HG03558 (cell line): Measurements from ENCODE around the gene AGAP3.

Source experiments
- ATAC-seq: cut with Tn5 transposase; IDR thresholded peaks from one replicate; pipeline ENCODE4 v1.9.1; 2021; ENCODE audit warnings: moderate number of reproducible peaks; ENCODE audit not compliant: unreplicated experiment; ENCODE audit errors: extremely low read depth

The AGAP3 gene

DNA sequence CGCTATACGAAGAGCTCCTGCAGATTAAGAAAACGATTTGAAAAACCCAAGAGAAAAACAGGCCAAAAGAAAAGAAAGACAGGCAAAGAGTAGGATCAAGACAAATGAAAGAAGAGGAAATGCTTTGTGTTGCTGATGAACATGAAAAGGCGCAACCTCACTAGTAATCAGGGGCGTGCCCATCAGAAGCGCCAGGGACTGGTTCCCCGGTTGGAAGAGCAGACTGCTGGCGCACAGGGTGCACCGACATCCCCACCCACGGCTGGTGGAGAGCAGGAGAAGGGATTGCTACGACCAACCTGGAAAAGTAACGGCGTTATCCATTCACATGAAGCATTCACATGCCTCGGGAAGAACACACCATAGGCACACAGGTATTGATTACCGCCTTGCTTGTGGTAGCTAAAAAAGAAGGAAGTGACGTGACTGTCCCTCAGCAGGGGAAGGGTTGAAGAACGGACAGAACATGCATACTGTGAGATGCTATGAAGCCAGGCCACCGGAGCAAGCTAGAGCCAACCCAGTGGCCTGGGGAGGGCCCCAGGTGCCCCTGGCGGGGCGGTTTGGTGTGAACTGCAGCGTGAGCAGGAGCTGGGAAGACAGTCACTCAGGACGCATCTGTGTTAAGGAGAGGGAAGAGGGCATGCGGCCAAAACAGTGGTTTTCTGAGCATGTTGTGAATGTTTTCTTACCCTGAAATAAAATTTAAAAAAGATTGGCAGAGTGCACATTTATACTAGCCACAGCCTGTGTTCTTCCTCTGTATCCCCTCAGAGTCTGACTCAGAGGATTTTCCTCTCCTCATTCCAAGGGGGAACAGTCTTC, 18.3 kb downstream of the AGAP3 start:
- ATAC-seq: no peak

DNA sequence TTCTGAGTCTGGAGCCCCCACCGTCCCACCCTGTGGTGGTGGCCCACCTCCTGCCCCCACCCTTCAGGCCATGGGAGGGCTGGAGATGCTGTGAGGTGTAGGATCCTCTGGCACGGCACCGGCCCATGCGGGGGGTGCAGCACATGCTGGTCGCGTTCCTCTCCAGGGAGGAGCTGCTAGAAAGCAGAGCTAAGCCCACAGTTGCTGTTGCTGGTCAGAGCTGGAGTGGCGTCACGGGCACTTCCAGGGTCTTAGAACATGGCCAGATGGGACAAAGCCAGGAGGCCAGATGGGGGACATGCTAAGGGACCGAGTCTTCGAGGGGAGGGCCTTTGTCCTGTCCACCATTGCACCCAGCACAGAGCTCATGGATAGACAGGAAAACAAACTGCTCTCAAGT, 21.6 kb downstream of the AGAP3 start:
- ATAC-seq: no peak

DNA sequence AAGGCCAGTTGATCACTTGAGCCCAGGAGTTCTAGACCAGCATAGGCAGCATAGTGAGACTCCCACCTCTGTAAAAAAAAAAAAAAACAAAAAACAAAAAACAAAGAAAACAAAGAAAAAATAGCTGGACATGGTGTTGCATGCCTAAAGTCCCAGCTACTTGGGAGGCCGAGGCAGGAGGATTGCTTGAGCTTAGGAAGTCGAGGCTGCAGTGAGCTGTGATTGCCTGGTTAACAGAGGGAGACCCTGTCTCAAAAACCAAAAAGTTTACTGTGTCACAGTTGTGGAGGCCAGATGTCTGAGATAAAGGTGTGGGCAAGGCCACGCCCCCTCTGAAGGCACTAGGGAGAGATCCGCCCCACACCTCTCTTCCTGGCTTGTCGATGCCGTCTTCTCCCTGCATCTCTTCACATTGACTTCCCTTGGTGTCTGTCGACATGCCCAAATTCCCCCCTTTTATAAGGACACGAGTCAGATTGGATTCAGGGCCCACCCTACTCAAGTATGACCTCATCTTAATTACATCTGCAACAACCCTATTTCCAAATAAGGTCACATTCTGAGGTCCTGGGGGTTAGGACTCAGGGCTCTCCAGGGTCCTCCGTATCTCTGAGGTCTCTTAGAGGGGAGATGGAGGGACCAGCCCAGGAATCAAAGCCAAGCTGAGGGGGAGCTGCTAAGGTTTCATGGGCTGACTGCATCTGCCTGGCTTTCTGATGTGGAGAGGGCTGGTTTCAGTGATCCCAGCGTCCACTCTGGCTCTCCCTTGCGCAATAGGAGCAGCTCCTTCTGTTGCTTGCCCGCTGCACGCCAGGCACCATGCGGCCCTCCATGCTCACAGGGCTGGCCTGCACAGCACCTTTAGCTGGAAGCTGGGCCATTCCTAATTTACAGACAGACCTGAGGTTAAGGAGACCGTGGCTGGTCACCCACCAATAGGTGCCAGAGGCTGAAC, 23.1 kb downstream of the AGAP3 start:
- no peak for ATAC-seq

- ATAC-seq: no peak
These were observed 24.1 kb downstream of the AGAP3 start for GRCh38 chr7:151110236-151110940.

DNA sequence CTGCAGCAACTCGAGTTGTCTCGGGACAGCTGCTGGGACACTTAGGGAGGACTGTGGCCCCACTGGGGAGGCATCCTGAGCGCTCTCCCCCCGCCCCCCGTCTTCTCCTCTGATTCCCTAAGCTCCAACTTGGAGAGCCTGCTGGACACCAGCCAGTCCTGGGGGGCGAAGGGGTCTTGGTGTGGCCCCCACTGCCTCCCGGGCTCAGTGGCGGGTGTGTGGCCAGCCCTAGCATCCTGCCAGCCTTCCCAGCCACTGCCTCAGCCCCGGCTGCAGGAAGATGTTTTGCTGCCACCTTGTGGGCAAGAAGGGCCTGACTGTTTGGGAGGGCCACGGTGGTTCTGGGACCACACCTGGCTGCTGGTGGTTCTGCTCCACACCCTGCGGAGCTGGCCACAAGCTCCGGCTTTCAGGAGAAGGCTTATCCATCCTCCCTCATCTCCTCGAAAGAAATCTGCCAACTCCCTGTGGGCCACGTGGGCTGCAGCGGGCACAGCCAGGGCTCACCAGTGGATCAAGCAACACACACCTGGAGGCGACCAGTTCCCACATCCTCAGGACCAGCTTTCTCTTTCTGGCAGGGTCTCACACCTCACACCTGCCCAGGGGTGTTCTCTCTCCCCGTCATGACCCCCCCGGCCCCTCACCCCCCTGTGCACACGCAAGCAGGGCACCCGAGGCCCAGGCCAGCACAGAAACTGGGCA, 24.8 kb downstream of the AGAP3 start:
- ATAC-seq: no peak

- no peak for ATAC-seq
These were observed 27.3 kb downstream of the AGAP3 start for GRCh38 chr7:151113344-151114150.

DNA sequence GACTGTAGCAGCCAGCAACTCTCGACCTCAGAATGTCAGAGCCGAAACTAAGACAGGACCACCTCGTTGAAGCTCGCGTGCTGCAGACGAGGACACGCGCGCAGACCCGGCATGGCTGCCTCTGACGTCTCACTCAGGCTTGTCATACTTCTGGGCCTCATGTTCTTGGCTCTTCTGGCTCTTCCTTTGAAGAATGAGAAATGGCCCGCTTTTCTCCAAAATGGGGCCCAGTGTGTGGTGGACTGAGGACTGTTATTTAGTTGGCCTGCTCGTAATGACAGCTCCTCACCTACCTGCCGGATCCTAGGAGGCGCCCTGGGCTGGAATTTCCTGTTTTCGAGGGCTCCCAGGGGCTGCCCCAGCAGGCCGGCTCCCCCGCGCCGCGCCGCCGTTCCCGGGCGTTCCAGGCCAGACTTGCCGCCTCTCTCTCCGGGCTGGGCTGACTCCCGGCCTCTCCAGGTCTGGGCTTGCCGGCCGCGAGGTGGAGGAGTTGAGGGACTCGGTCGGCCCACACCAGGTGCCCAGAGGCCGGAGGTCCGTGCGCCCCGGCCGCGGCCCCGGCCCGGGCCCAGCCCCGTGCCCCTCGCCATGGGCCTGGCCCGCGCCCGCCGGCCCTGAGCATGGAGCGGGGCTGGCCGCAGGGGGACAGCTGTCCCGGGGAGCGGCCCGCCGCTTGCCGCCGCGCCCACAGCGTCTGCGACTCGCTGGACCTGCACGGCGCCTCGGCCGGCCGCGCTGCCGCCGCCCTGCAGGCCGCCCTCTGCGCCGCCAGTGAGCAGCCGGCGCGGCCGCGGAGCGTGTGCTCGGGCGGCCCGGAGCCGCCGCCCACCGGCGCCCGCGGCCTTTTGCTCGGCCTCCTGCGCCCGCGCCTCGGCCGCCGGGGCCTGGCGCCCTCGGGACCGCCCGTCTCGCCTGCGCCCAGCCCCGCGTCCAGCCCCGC, 28.1 kb downstream of the AGAP3 start:
- no peak for ATAC-seq

DNA sequence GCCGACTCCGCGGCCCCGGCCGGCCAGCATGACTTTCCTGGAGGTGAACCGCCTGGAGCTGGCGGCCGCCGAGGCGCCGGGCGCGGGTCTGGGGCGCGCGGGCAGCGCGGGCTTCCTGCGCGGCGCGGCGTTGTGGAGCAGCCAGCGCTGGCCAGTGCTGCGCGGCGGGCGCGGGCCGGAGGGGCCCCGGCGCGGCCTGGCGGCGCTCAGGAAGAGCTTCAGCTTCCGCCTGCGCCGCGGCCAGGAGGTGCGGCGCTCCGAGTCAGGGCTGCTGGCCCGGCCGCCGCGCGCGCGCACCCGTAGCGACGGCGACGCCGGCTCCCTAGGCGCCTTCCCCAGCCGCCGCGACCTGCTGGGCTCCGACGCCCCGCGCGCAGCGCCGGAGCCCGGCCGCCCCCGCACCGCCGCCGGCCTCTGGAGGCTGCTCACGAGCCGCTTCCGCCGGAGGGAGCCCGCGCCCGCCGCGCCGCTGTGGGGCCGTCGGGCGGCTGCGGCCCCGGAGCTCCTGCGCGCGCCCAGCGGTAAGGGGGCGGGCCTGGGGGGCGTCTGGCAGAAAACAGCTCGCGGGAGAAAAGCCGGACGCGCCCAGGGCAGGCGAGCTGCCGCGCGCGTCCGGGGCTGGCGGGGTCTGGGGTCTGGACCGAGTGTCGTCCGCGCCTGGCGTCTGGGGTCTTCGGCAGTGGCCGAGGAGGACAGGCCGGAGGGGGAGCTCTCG, 29.0 kb downstream of the AGAP3 start:
- no peak for ATAC-seq

- ATAC-seq: no peak
These were observed 29.7 kb downstream of the AGAP3 start for GRCh38 chr7:151115836-151116418.

DNA sequence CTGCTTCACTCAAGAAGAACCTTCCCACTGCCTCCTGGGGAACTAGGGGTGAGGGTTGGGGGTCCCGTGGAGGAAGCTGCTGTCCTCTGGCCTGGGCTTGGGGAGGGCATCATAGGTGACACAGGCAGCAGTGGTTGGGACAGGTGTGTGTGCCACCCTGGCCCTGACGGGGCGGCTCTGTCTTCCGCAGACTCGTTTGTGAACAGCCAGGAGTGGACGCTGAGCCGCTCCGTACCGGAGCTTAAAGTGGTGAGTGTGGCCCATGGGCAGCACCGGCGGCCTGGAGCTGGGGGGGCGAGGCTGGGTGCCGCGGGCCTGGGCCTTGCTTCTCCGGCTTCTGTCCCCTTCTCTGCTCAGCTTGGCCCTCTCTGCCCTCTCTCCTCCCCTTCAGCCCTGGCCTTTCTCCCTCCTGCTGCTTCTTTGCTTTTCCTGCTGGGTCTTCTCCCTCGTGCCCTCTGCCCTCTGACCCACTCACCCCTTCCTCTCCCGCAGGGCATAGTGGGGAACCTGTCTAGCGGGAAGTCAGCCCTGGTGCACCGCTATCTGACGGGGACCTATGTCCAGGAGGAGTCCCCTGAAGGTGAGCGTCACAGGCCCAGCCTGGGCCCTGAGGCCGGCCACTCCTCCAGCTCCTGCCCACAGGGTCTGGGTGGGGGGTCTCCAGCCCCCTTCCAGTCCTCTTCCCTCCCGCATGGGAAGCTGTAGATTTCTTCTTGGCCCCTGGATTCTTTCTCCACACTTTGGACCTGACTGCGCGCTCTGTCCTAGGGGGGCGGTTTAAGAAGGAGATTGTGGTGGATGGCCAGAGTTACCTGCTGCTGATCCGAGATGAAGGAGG, 30.5 kb downstream of the AGAP3 start:
- no peak for ATAC-seq

DNA sequence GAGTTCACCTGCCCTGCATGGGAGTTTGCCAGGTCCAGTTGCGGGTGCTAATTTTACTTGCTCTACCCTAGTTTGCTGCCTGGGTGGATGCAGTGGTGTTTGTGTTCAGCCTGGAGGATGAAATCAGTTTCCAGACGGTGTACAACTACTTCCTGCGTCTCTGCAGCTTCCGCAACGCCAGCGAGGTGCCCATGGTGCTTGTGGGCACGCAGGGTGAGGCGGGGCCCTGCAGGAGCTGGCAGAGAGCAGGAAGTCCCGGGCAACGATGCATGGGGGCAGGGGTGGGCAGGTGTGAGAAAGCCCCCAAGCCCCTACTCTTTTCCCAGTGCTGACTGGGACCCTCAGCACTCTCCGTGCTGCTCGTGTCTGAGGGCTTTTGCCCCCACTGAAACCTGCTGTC, 31.3 kb downstream of the AGAP3 start:
- no peak for ATAC-seq

- no peak for ATAC-seq
These were observed 32.1 kb downstream of the AGAP3 start for GRCh38 chr7:151118108-151119054.

GRCh38 chr7:151119055-151119415, 32.8 kb downstream of the AGAP3 start:
- no peak for ATAC-seq

GRCh38 chr7:151119902-151120301, 33.6 kb downstream of the AGAP3 start:
- no peak for ATAC-seq

DNA sequence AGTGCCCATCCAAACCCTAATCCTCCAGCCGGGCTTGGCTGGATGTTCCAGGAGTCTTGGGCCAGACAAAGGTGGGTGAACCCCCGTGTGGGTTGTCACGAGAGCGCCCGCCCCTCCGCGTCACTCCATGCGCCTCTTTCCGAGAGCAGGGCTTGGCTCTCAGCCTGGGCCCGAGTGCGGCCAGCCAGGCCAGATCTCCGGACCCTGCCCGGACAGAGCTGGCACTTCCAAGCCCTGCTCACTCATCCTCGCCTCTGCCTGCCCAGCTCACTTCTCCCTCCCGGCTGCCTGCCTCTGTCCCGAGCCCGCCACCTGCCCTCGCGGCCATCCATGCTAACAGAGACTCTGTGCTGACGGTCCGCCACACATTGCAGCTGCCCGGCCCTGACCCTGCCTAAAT, 34.6 kb downstream of the AGAP3 start:
- ATAC-seq: no peak
